HS-5 (cell line): Measurements from ENCODE around the gene CAMK1G.

ENCODE experiments used
- DNase-seq: peaks from one replicate; pipeline ENCODE4 v3.0.0-alpha.2; 2012; ENCODE audit warnings: low read depth

CAMK1G gene

GRCh38 chr1:209635850-209636249 is 52.3 kb downstream of the CAMK1G start:
- DNase-seq = no peak

- no peak for DNase-seq
These were observed 58.3 kb downstream of the CAMK1G start for GRCh38 chr1:209641832-209642172.

- DNase-seq = no peak
These were observed 59.3 kb downstream of the CAMK1G start for GRCh38 chr1:209642816-209643215.

GRCh38 chr1:209643285-209644020 is 59.9 kb downstream of the CAMK1G start:
- no peak for DNase-seq

GRCh38 chr1:209645574-209646452 is 62.3 kb downstream of the CAMK1G start:
- DNase-seq = no peak

- DNase-seq = no peak
These were observed 63.0 kb downstream of the CAMK1G start for GRCh38 chr1:209646558-209646957.

GRCh38 chr1:209647156-209647555 is 63.6 kb downstream of the CAMK1G start:
- no peak for DNase-seq

GRCh38 chr1:209648346-209648745 is 64.8 kb downstream of the CAMK1G start:
- no peak for DNase-seq

GRCh38 chr1:209648931-209649776 is 65.6 kb downstream of the CAMK1G start:
- peak; percentile 86 for DNase-seq

- DNase-seq = no peak
These were observed 66.9 kb downstream of the CAMK1G start for GRCh38 chr1:209650454-209650853.

- peak; percentile 55 for DNase-seq
These were observed 67.6 kb downstream of the CAMK1G start for GRCh38 chr1:209651138-209651587.

- no peak for DNase-seq
These were observed 68.7 kb downstream of the CAMK1G start, which contains the start of gene LAMB3 for GRCh38 chr1:209652121-209652735. Gene LAMB3, minus strand, starts transcription at chr1:209652425. Its CDS starts 1,481 bp downstream, at chr1:209650944.

- DNase-seq = no peak
These were observed 69.4 kb downstream of the CAMK1G start for GRCh38 chr1:209652873-209653401.

- no peak for DNase-seq
These were observed 70.4 kb downstream of the CAMK1G start for GRCh38 chr1:209653915-209654351.

GRCh38 chr1:209655411-209656231 is 72.1 kb downstream of the CAMK1G start:
- no peak for DNase-seq

GRCh38 chr1:209657140-209657879 is 73.8 kb downstream of the CAMK1G start:
- no peak for DNase-seq

- DNase-seq = no peak
These were observed 74.4 kb downstream of the CAMK1G start for GRCh38 chr1:209657918-209658317.

GRCh38 chr1:209659909-209660308 is 76.4 kb downstream of the CAMK1G start:
- DNase-seq = no peak

GRCh38 chr1:209661071-209661470 is 77.6 kb downstream of the CAMK1G start:
- no peak for DNase-seq

GRCh38 chr1:209662879-209663327 is 79.4 kb downstream of the CAMK1G start:
- no peak for DNase-seq
